MG63 (cell line): ENCODE results near the gene ZBTB7B. TPM values are rescaled to one million over a fixed set of nuclear protein-coding genes. Genes with fewer than 3 reads are reported as not detected.
A peak's percentile ranks its signal among the peaks of the same experiment; 100 is the strongest.
"Not testable (repeated sequence)": the region's sequence is repeated elsewhere in the genome, so short reads cannot be mapped to it uniquely, and the experiment has no call there.

Source experiments
- DNase-seq: peaks from one replicate; pipeline ENCODE4 v3.0.0-alpha.2; 2020
- H3K27me3 ChIP-seq: fragments of 250-450 bp; sonication (Bioruptor Pico); 2 replicates; pipeline ENCODE4 v1.5.1; 2020; ENCODE audit warnings: mild to moderate bottlenecking, moderate library complexity
- H3K36me3 ChIP-seq: fragments of 250-450 bp; sonication (Bioruptor Pico); 2 replicates; pipeline ENCODE4 v1.5.1; 2020; ENCODE audit warnings: mild to moderate bottlenecking, moderate library complexity
- H3K4me3 ChIP-seq: fragments of 250-450 bp; sonication (Bioruptor Pico); 2 replicates; pipeline ENCODE4 v1.5.1; 2020; ENCODE audit warnings: mild to moderate bottlenecking, moderate library complexity
- H3K9me3 ChIP-seq: fragments of 250-450 bp; sonication (Bioruptor Pico); 2 replicates; pipeline ENCODE4 v1.5.1; 2020; ENCODE audit warnings: mild to moderate bottlenecking, moderate library complexity
- total RNA-seq: library from RNA; depleted of rRNA; stranded (reverse); fragments of >200 nt; shearing (Covaris generic); gene quantifications from 2 replicates; pipeline ENCODE4 v1.2.3, GENCODE V29; 2014; ENCODE audit warnings: low replicate concordance

ZBTB7B gene
- total RNA-seq, 1 experiment from 2014 or later: 60.5 TPM

- Histone ChIP-seq H3K27me3 (no peaks in the 10 kb centered on the region), H3K36me3 (peaks cover 44% of the 10 kb centered on the region), H3K9me3 (no peaks in the 10 kb centered on the region), H3K4me3 (peak overlapping the region; percentile 72)
- DNase-seq: peak; percentile 71
These were observed 27.1 kb upstream of the ZBTB7B start for GRCh38 chr1:154975409-154976059.

- H3K27me3 ChIP-seq, DNase-seq, H3K4me3 ChIP-seq, H3K9me3 ChIP-seq: not testable (repeated sequence)
- peaks cover 45% of the 10 kb centered on the region for H3K36me3 ChIP-seq
These were observed 24.8 kb upstream of the ZBTB7B start for GRCh38 chr1:154977762-154978161.

GRCh38 chr1:154978360-154978759 is 24.2 kb upstream of the ZBTB7B start:
- no peaks in the 10 kb centered on the region for H3K9me3 ChIP-seq
- H3K4me3 ChIP-seq: no peak overlapping the region
- no peaks in the 10 kb centered on the region for H3K27me3 ChIP-seq
- no peak for DNase-seq
- peaks cover 42% of the 10 kb centered on the region for H3K36me3 ChIP-seq

- H3K36me3 ChIP-seq: peaks cover 50% of the 10 kb centered on the region
- peak overlapping the region; percentile 76 for H3K4me3 ChIP-seq
- no peak for DNase-seq
- no peaks in the 10 kb centered on the region for H3K9me3 ChIP-seq
- no peaks in the 10 kb centered on the region for H3K27me3 ChIP-seq
These were observed 20.3 kb upstream of the ZBTB7B start for GRCh38 chr1:154982341-154982740.

- peak; percentile 99 for DNase-seq
- H3K27me3 ChIP-seq: no peaks in the 10 kb centered on the region
- H3K4me3 ChIP-seq: peak within 1 kb of the TSS; percentile 76
- no peaks in the 10 kb centered on the region for H3K9me3 ChIP-seq
- peaks cover 50% of the 10 kb centered on the region for H3K36me3 ChIP-seq
These were observed 19.5 kb upstream of the ZBTB7B start, which contains the start of gene FLAD1 for GRCh38 chr1:154982897-154983648. TSS of gene FLAD1 (plus strand) at chr1:154983344. CDS start at chr1:154983695, 351 bp downstream.

GRCh38 chr1:154983776-154984466 is 18.7 kb upstream of the ZBTB7B start:
- Histone ChIP-seq H3K27me3 (no peaks in the 10 kb centered on the region), H3K4me3 (peak overlapping the region; percentile 76), H3K9me3 (no peaks in the 10 kb centered on the region), H3K36me3 (peaks cover 53% of the 10 kb centered on the region)
- no peak for DNase-seq

- H3K4me3 ChIP-seq, DNase-seq, H3K27me3 ChIP-seq, H3K9me3 ChIP-seq: not testable (repeated sequence)
- H3K36me3 ChIP-seq: peaks cover 62% of the 10 kb centered on the region
These were observed 15.9 kb upstream of the ZBTB7B start for GRCh38 chr1:154986736-154987135.

- Histone ChIP-seq H3K27me3 (no peaks in the 10 kb centered on the region), H3K36me3 (peaks cover 60% of the 10 kb centered on the region), H3K4me3 (no peak overlapping the region), H3K9me3 (no peaks in the 10 kb centered on the region)
- DNase-seq: no peak
These were observed 15.3 kb upstream of the ZBTB7B start for GRCh38 chr1:154987326-154987725.

GRCh38 chr1:154988058-154988954 is 14.3 kb upstream of the ZBTB7B start:
- Histone ChIP-seq H3K36me3 (peaks cover 55% of the 10 kb centered on the region), H3K4me3 (no peak overlapping the region), H3K9me3 (no peaks in the 10 kb centered on the region), H3K27me3 (no peaks in the 10 kb centered on the region)
- no peak for DNase-seq

- H3K9me3 ChIP-seq: no peaks in the 10 kb centered on the region
- H3K27me3 ChIP-seq: no peaks in the 10 kb centered on the region
- no peak for DNase-seq
These were observed 13.3 kb upstream of the ZBTB7B start for GRCh38 chr1:154989195-154989860.

GRCh38 chr1:154990276-154990675 is 12.3 kb upstream of the ZBTB7B start:
- H3K27me3 ChIP-seq: no peaks in the 10 kb centered on the region
- DNase-seq: no peak
- peaks cover 53% of the 10 kb centered on the region for H3K36me3 ChIP-seq
- H3K4me3 ChIP-seq: no peak overlapping the region
- no peaks in the 10 kb centered on the region for H3K9me3 ChIP-seq

More at GRCh38 chr1:154989195-154989860, 13.3 kb upstream of the ZBTB7B start:
- Histone ChIP-seq H3K36me3 (peaks cover 53% of the 10 kb centered on the region), H3K4me3 (no peak overlapping the region)

- Histone ChIP-seq H3K4me3 (no peak overlapping the region), H3K36me3 (peaks cover 36% of the 10 kb centered on the region), H3K27me3 (no peaks in the 10 kb centered on the region), H3K9me3 (no peaks in the 10 kb centered on the region)
- no peak for DNase-seq
These were observed 9.7 kb upstream of the ZBTB7B start for GRCh38 chr1:154992721-154993571.

- no peaks in the 10 kb centered on the region for H3K27me3 ChIP-seq
- H3K36me3 ChIP-seq: peaks cover 28% of the 10 kb centered on the region
- no peak within 1 kb of the TSS for H3K4me3 ChIP-seq
- DNase-seq: no peak
- no peaks in the 10 kb centered on the region for H3K9me3 ChIP-seq
These were observed 8.9 kb upstream of the ZBTB7B start, which contains the start of gene LENEP for GRCh38 chr1:154993572-154994268. TSS of gene LENEP (plus strand) at chr1:154993586. CDS start at chr1:154993608, 22 bp downstream.

- DNase-seq: no peak
- no peak overlapping the region for H3K4me3 ChIP-seq
- peaks cover 23% of the 10 kb centered on the region for H3K36me3 ChIP-seq
- H3K27me3 ChIP-seq: no peaks in the 10 kb centered on the region
- H3K9me3 ChIP-seq: no peaks in the 10 kb centered on the region
These were observed 8.4 kb upstream of the ZBTB7B start for GRCh38 chr1:154994269-154994587.

- Histone ChIP-seq H3K27me3 (no peaks in the 10 kb centered on the region), H3K4me3 (no peak overlapping the region), H3K36me3 (peaks cover 19% of the 10 kb centered on the region), H3K9me3 (no peaks in the 10 kb centered on the region)
- DNase-seq: no peak
These were observed 8.0 kb upstream of the ZBTB7B start for GRCh38 chr1:154994591-154994990.
